Measurements from ENCODE around the gene CIAO3. TPM values are rescaled to one million over a fixed set of nuclear protein-coding genes. Genes with fewer than 3 reads are reported as not detected.

The CIAO3 gene
- polyA plus RNA-seq (ENCODE audit: insufficient read length), result 26.7 TPM
- long read RNA-seq, donor 1, transcript CIAO3-201 (11 exons, 2,112 nt), result major isoform, 6 of 19 reads
- long read RNA-seq, donor 1, partial matches to known transcripts, result 8 of 19 reads
- long read RNA-seq, donor 1, other reads (novel, unspliced or antisense), result 0 of 19 reads
- long read RNA-seq, donor 2, partial matches to known transcripts, result 6 of 12 reads
- long read RNA-seq, donor 2, other reads (novel, unspliced or antisense), result 0 of 12 reads
- long read RNA-seq, donor 3, partial matches to known transcripts, result 0 of 6 reads
- long read RNA-seq, donor 3, other reads (novel, unspliced or antisense), result 0 of 6 reads
- long read RNA-seq, donor 4, result 0 reads
- long read RNA-seq, donor 5, transcript CIAO3-201 (11 exons, 2,112 nt), result major isoform, 11 of 25 reads
- long read RNA-seq, donor 5, partial matches to known transcripts, result 11 of 25 reads
- long read RNA-seq, donor 5, other reads (novel, unspliced or antisense), result 0 of 25 reads
- long read RNA-seq, donor 6, transcript CIAO3-201 (11 exons, 2,112 nt), result major isoform, 10 of 28 reads
- long read RNA-seq, donor 6, partial matches to known transcripts, result 7 of 28 reads
- long read RNA-seq, donor 6, other reads (novel, unspliced or antisense), result 0 of 28 reads
- long read RNA-seq, donor 7, partial matches to known transcripts, result 6 of 17 reads
- long read RNA-seq, donor 7, other reads (novel, unspliced or antisense), result 0 of 17 reads
- long read RNA-seq, donor 8, partial matches to known transcripts, result 0 of 6 reads
- long read RNA-seq, donor 8, other reads (novel, unspliced or antisense), result 0 of 6 reads

GRCh38 chr16:740764-741505 lies at the start of gene CIAO3:
Gene CIAO3 (minus strand): TSS chr16:740997. CDS start chr16:740985, 12 bp downstream.
- peak; percentile 84 for DNase-seq

DNA sequence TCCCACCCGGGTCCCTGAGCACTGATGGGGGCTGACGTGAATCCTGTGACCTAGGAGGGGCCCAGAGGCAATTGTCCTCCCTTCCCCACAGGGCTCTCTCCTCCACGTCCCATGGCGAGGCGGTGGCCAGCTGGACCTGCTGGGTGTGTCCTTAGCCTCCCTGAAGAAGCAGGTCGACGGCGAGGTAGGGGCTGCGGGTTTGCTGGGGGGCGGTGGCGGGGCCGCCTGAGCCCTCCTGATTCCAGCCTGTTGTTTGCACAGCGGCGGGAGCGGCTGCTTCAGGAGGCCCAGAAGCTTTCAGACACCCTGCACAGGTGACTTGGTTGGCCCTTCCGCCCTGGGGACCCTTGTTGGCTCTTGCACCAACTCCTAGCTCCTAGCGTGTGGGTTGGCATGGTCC lies 49.3 kb upstream of the CIAO3 start:
- no peak for DNase-seq

GRCh38 chr16:789191-789850 lies 48.5 kb upstream of the CIAO3 start:
- no peak for DNase-seq

- peak; percentile 93 for DNase-seq
Observed at GRCh38 chr16:788399-789126, 47.8 kb upstream of the CIAO3 start, which contains the start of gene CHTF18. Gene CHTF18 (plus strand): TSS chr16:788620. CDS start chr16:788685, 65 bp downstream.

GRCh38 chr16:787978-788398 lies 47.2 kb upstream of the CIAO3 start, which contains the start of gene RPUSD1:
Gene RPUSD1 (minus strand): TSS chr16:788381. CDS start chr16:787737, 644 bp downstream.
- no peak for DNase-seq

GRCh38 chr16:787321-787966 lies 46.6 kb upstream of the CIAO3 start:
- DNase-seq, result no peak

DNA sequence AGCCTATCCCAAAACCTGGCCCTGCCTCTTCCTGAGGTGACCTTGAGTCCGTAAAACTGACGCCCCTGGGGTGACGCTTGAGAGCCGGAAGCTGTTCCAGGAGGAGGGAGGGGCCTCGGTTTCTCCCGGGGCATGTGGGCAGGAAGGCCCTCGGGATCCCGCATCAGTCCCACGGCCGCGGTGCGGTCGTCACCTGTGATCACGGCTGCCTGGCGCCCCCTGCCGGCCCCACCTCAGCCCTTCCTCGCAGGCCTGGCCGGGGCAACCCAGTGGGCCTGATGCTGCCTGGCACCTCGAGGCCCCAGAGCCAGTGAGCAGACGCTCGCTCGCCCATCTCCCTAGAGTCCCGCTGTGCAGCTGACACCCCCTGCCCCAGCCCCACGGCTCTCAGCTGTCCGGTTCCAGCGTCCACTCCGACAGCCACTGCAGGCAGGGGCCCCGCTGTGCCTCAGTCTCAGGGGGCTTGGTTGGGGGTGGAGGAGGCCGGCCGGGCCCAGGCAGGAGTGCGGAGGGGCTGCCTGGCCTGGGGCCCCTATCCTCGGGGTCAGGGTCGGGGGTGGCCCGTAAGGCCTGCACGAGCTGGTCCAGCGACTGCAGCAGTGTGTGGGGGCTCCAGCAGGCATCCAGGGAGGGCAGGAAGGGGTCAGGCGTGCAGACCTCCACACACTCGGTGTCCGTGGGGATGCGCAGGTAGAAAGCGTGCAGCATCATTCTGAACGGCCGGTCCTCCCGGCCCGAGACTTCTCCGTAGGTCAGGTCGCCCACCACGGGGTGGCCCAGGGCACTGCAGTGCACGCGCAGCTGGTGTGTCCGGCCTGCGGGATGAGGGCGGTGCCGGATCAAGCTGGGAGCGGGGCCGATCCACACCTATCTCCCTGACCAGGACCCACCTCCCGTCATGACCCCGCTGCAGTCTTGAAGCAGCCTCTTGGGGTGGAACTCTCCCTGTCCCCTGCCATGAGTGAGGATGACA lies 45.1 kb upstream of the CIAO3 start:
- no peak for DNase-seq

GRCh38 chr16:784431-784830 lies 43.6 kb upstream of the CIAO3 start:
- no peak for DNase-seq

DNA sequence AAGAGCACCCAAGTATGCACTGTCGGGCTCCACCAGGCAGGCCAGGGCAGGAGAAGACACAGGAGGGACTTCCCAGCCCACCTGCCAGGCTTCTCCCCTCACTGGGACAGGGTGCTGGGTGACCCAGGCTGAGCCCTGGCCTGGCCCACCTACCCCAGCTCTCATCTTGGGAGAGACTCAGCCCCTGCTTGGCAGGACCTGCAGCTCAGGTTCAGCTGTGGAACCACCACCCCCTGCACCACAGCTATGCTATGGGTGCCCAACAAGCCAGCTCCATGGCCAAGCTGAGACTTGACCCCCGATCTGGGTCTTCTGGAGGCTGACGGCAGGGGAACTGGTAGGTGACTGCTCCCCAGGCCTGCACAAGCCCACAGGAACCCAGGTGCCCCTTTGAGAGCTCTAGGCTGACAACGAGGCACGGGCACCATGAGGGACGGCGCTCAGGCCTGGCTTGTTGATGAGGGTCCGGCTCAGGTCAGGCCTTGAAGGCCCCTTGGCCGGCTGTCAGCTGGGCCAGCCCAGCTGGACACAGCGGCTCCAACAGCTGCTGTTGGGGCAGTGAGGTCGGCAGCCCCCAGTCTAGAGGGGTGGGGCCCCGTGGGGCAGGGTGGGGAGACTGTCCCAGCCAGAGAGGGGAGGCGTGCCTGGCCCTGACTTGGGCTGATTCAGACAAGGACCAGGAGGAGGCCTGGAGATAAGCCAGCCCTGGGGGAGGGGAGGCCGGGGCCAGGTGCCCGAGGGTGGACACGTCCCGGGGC lies 42.8 kb upstream of the CIAO3 start:
- DNase-seq, result no peak

DNA sequence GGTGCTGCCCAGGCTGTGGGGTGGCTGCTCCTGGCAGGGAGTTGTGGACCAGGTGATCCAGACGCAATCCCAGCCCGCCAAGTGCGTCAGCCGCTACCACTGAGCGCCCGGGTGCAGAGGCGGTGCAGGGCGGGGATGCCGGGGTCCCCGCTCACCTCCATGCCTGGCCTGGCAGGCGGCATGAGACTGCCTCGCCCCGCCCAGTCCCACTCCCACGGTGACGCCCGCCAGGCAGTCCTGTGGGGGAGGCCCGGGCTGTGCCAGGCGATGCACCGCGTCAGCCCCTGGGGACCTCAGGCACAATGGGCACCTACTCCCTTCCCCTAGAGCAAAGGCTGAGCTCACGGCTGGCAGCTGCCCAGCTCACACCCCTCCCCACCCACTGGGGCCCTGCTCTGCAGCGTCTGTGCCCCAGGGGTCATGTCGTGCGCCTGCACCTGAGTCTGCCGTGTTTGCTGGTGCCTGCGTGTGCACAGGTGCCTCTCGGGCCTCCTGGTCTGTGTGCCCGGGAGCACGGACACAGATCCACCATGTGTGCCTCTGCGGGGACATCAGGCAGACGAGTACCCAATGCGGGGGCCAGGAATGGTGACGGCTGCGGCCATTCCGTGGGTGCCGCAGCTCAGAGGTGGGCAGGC lies 42.1 kb upstream of the CIAO3 start:
- no peak for DNase-seq

DNA sequence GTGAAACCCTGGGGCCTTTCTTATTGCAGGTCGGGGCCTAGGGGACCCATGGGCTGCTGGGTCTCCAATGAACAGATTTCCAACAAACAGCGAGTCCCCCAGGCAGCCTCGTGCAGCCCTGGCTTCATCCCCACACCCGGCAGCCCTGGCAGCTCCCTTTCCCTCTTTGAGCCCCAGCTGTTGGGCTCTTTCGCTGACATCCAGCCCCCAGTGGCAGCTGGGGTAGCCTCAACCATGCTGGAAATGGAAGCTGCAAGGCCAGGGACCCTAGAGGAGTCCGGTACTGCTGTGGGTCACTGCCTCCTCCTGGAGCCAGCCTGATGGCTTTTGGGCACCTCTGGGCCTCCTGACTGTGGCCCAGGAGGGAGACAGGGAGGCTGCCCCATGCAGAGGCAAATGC lies 41.5 kb upstream of the CIAO3 start:
- no peak for DNase-seq

DNA sequence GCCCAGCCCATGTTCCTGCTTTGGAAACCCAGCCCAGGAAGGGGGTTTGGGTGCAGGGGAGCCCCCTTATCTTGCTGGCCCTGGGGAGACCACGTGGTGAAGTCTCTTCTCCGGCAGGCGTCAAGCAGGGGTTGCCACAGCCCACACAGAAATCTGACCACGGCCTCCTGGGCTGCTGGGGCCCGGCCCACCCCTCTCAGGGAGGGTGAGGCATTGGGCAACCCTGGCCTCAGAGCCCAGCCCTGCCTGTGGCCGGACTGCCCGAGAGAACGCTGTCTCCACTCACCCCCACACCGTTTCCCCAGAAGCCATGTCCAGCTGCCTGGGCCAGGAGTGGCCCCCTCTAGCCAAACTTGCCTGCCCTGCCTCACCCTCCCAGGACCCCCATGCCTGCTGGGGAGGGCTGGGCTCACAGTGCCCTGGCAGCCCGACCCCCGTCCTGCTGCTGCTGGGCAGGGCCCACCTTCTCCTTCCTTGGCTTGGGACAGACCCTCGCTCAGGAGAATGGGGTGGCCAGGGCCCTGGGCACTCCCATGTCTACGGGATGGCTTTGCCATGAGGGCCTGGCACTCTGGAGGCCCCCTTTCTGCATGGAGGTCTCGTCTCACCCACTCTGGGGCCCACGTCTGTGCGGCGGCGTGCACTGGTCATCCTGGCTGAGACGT lies 40.7 kb upstream of the CIAO3 start:
- DNase-seq, result no peak

DNA sequence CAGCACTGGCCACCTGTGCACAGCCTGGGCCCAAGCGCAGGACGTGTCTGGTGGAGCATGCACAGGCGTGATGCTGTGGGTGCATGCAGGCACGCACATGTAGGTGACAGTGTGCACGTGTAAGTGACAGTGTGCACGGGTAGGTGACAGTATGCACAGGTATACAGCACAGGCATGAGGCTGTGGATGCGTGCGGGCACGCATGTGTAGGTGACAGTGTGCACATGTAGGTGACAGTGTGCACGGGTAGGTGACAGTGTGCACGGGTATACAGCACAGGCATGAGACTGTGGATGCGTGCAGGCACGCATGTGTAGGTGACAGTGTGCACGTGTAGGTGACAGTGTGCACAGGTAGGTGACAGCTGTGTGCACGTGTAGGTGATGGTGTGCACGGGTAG lies 39.5 kb upstream of the CIAO3 start:
- DNase-seq, result no peak

DNA sequence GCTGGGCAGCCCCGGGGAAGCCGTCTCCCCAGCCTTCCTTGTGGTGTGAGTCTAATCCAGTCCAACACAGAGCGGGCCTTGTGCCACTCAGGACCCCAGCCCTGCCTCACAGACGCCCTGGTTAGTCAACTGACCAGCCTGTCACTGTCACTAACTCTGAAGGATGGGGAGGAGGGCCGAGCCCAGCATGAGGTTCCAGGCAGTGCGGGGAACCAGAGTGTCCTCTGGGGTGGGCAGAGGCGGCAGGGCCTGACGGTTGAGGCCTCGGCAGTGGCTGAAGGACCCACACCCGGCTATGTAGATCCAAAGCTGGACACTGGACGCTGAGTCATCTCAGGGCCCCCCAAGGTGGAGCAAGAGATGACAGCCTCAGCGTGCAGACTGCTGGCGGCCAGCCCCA lies 38.8 kb upstream of the CIAO3 start:
- no peak for DNase-seq

- DNase-seq, result no peak
Observed at GRCh38 chr16:778909-779527, 38.2 kb upstream of the CIAO3 start.

DNA sequence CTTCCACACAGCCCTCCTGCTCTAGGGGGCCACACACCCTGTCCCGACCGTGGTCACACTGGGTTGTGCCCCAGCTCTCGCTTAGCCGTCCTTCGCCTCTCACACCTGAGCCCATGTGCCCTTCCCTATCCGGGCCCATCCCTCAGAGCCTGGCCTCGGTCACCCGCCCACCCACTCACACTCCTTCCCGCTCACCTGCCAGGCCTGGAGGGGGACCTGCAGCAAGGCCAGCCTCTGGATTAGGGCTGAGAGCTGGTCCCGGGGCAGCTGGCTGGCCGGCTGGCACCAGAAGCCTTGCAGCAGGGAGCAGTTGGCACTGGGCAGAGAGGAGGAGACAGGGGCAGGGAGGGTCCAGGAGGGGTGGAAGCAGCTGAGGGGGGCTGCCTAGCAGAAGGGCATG lies 37.6 kb upstream of the CIAO3 start:
- DNase-seq, result no peak

GRCh38 chr16:777826-778225 lies 37.0 kb upstream of the CIAO3 start:
- no peak for DNase-seq

Data from left kidney (tissue), 8 donors.